ENCODE results near the gene FAM131A. TPM values are rescaled to one million over a fixed set of nuclear protein-coding genes. Genes with fewer than 3 reads are reported as not detected.

FAM131A gene
- total RNA-seq, 1 donor from 2014 or later = 22.7 TPM

DNA sequence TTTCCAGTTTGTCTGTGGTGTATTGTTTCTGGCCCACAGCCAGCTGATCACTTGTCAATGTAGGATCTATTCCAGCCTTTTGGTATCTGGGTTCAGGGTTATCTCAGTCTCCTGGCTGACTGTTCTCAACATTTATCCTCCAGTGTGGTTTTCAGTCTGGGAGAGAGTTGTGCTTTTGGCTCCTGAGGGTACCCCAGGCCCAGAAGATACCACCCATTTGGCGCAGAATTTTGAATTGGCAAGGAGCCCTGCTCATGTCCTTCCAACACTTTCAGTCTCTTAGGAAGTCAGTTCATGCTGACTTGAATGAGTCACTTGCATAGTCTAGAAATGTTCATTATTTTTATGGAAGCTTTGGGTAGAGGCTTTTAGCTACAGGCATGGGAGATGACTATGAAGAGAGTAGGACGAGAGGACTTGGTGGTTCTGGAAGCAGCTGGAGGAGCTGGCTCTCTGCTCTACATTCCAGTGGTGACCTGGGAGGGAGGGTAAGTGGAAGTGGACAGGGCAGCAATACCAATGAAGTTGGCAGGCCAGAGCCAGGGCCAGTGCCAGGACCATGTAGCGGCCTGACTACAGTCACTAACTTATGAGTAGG lies 31.3 kb downstream of the FAM131A start:
- DNase-seq (ENCODE audit: low read depth) = no peak
- no peak overlapping the region for H3K4me3 ChIP-seq (ENCODE audit: low read depth, low read length)
- TF ChIP-seq, protein P1, sequence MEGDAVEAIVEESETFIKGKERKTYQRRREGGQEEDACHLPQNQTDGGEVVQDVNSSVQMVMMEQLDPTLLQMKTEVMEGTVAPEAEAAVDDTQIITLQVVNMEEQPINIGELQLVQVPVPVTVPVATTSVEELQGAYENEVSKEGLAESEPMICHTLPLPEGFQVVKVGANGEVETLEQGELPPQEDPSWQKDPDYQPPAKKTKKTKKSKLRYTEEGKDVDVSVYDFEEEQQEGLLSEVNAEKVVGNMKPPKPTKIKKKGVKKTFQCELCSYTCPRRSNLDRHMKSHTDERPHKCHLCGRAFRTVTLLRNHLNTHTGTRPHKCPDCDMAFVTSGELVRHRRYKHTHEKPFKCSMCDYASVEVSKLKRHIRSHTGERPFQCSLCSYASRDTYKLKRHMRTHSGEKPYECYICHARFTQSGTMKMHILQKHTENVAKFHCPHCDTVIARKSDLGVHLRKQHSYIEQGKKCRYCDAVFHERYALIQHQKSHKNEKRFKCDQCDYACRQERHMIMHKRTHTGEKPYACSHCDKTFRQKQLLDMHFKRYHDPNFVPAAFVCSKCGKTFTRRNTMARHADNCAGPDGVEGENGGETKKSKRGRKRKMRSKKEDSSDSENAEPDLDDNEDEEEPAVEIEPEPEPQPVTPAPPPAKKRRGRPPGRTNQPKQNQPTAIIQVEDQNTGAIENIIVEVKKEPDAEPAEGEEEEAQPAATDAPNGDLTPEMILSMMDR (conservative IDR thresholded peaks at IDR 0.05; ENCODE audit: low read depth, low read length) = no peak

DNA sequence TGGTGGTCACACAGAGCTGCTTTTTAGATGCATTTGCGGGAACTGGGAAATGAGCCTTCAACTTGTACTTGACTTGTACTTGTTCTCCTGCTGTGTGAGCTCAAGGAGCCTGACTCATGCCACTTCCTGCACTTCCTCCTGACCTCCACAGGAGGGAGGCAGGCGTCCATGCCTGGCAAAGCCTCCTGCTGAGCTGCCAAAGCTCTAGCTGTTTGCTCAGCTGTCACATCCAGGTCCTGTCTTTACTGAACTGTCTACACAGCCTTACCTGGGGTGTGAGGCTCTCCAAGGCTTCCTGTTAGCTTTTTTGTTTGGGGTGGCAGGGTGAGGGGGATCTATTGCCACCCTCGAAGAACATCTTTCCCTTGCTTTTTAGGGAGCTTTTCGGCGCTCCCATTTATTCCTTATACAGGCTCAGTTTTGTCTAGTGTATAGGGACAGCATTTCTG lies 34.2 kb downstream of the FAM131A start:
- TF ChIP-seq, protein P1 (conservative IDR thresholded peaks at IDR 0.05; ENCODE audit: low read depth, low read length) = peak; percentile 99
- peak; percentile 39 for DNase-seq (ENCODE audit: low read depth)
- no peak overlapping the region for H3K4me3 ChIP-seq (ENCODE audit: low read depth, low read length)

GRCh38 chr3:184372296-184372821 lies 35.0 kb downstream of the FAM131A start:
- TF ChIP-seq, protein P1 (conservative IDR thresholded peaks at IDR 0.05; ENCODE audit: low read depth, low read length) = no peak
- no peak overlapping the region for H3K4me3 ChIP-seq (ENCODE audit: low read depth, low read length)

DNA sequence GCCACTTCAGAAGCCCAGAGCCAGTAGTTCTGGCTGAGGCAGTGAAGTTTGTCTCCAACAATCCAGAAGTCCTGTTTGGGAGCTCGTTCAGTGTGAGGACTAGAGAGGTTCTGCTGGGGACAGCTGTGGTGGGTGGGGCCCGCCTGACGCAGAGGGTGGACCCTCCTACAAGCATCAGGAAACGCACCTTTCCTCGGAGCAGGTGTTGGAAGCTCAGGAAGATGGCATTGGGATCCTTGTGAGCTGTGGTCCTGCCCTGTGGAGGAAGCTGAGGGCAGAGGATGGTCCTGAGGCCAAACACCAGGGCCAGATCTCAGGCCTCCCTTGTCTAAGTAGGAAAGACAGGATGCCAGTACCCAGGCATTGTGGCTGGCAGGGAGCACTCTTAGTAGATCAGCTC lies 35.5 kb downstream of the FAM131A start:
- no peak for DNase-seq (ENCODE audit: low read depth)
- no peak overlapping the region for H3K4me3 ChIP-seq (ENCODE audit: low read depth, low read length)
- TF ChIP-seq, protein P1 (conservative IDR thresholded peaks at IDR 0.05; ENCODE audit: low read depth, low read length) = no peak

More at GRCh38 chr3:184372296-184372821, 35.0 kb downstream of the FAM131A start:
- DNase-seq (ENCODE audit: low read depth) = no peak

GRCh38 chr3:184373422-184373821 lies 36.0 kb downstream of the FAM131A start:
- DNase-seq (ENCODE audit: low read depth) = no peak
- TF ChIP-seq, protein P1 (conservative IDR thresholded peaks at IDR 0.05; ENCODE audit: low read depth, low read length) = no peak
- no peak overlapping the region for H3K4me3 ChIP-seq (ENCODE audit: low read depth, low read length)

- no peak for DNase-seq (ENCODE audit: low read depth)
- H3K4me3 ChIP-seq (ENCODE audit: low read depth, low read length) = no peak overlapping the region
- TF ChIP-seq, protein P1 (conservative IDR thresholded peaks at IDR 0.05; ENCODE audit: low read depth, low read length) = no peak
Observed at GRCh38 chr3:184375747-184376461, 38.5 kb downstream of the FAM131A start.

All from epithelial cell of proximal tubule (primary cell).